ENCODE measurements around the gene HAPLN2.

HAPLN2 gene

DNA sequence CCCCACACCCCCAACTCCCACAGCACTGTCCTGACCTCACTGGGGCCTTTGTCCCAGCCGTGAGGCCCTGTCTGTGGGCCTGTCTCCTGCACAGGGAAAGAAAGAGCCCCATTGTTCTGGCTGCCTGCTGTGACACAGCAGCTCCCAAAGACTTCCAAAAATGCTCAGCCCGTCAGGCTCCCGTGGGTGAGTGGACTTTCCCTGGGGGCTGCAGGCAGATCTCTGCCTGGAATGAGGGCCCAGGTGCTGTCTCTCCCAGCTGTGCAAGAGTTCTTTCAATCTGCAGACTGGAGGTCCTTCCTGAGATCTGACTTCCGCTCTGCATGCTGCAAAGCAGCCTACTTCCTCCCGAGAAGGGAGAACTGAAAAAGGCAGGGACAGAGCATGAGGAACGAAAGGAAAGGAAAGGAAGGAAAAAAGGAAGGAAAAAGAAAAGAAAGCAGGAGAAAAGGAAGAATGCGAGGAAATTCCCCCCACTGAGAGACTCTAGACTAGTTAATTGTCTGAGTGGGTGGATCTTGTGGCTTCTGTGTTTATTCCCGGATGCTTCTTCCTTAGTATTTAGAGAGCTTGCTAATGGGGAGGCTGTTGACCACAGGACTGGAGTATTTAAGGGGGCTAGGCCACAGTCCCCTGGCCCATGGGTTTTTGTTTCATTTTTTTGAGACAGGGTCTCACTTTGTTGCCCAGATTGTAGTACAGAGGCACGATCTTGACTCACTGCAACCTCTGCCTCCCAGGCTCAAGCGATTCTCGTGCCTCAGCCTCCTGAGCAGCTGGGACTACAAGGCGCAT lies 43.0 kb downstream of the HAPLN2 start:
- TF ChIP-seq CTCF (IDR thresholded peaks at IDR 0.05; ENCODE audit: insufficient read depth, low read length, poor library complexity, severe bottlenecking): no peak
- no peak overlapping the region for H3K4me3 ChIP-seq (replicated peaks; ENCODE audit: low read depth, low read length)
- DNase-seq (ENCODE audit: extremely low read depth, insufficient read length): peak; percentile 52

GRCh38 chr1:156662800-156663055 lies 43.5 kb downstream of the HAPLN2 start:
- no peaks in the 10 kb centered on the region for H3K27me3 ChIP-seq (replicated peaks; ENCODE audit: control insufficient read depth, insufficient read depth, low read length)
- H3K4me3 ChIP-seq (replicated peaks; ENCODE audit: low read depth, low read length): no peak overlapping the region
- TF ChIP-seq CTCF (IDR thresholded peaks at IDR 0.05; ENCODE audit: insufficient read depth, low read length, poor library complexity, severe bottlenecking): no peak
- H3K36me3 ChIP-seq (ENCODE audit: control insufficient read depth, insufficient read depth, low read length): no peaks in the 10 kb centered on the region
- no peak for DNase-seq (ENCODE audit: extremely low read depth, insufficient read length)

More for the DNA sequence above, 43.0 kb downstream of the HAPLN2 start:
- H3K36me3 ChIP-seq (ENCODE audit: control insufficient read depth, insufficient read depth, low read length): no peaks in the 10 kb centered on the region
- H3K27me3 ChIP-seq (replicated peaks; ENCODE audit: control insufficient read depth, insufficient read depth, low read length): no peaks in the 10 kb centered on the region

- Histone ChIP-seq H3K36me3 (ENCODE audit: control insufficient read depth, insufficient read depth, low read length) (no peaks in the 10 kb centered on the region), H3K27me3 (replicated peaks; ENCODE audit: control insufficient read depth, insufficient read depth, low read length) (no peaks in the 10 kb centered on the region), H3K4me3 (replicated peaks; ENCODE audit: low read depth, low read length) (no peak overlapping the region)
- DNase-seq (ENCODE audit: extremely low read depth, insufficient read length): peak; percentile 56
- no peak for TF ChIP-seq CTCF (IDR thresholded peaks at IDR 0.05; ENCODE audit: insufficient read depth, low read length, poor library complexity, severe bottlenecking)
These were observed 44.0 kb downstream of the HAPLN2 start for GRCh38 chr1:156663178-156663577.

GRCh38 chr1:156664046-156664766 lies 45.0 kb downstream of the HAPLN2 start:
- Histone ChIP-seq H3K4me3 (replicated peaks; ENCODE audit: low read depth, low read length) (no peak overlapping the region), H3K36me3 (ENCODE audit: control insufficient read depth, insufficient read depth, low read length) (no peaks in the 10 kb centered on the region), H3K27me3 (replicated peaks; ENCODE audit: control insufficient read depth, insufficient read depth, low read length) (no peaks in the 10 kb centered on the region)
- no peak for TF ChIP-seq CTCF (IDR thresholded peaks at IDR 0.05; ENCODE audit: insufficient read depth, low read length, poor library complexity, severe bottlenecking)
- no peak for DNase-seq (ENCODE audit: extremely low read depth, insufficient read length)

- H3K4me3 ChIP-seq (replicated peaks; ENCODE audit: low read depth, low read length): no peak overlapping the region
- DNase-seq (ENCODE audit: extremely low read depth, insufficient read length): peak; percentile 81
These were observed 45.7 kb downstream of the HAPLN2 start for GRCh38 chr1:156664767-156665411.

More at GRCh38 chr1:156664767-156665411, 45.7 kb downstream of the HAPLN2 start:
- Histone ChIP-seq H3K27me3 (replicated peaks; ENCODE audit: control insufficient read depth, insufficient read depth, low read length) (no peaks in the 10 kb centered on the region), H3K36me3 (ENCODE audit: control insufficient read depth, insufficient read depth, low read length) (no peaks in the 10 kb centered on the region)
- no peak for TF ChIP-seq CTCF (IDR thresholded peaks at IDR 0.05; ENCODE audit: insufficient read depth, low read length, poor library complexity, severe bottlenecking)
